NCI-H2029 treated with DMSO at 0.1 percent for 48 hours (cell line): Measurements from ENCODE around the gene TMEM131L.
A peak's percentile ranks its signal among the peaks of the same experiment; 100 is the strongest.
"Not testable (repeated sequence)": the region's sequence is repeated elsewhere in the genome, so short reads cannot be mapped to it uniquely, and the experiment has no call there.

Experiments
- DNase-seq: peaks from one replicate; lab custom pipeline; 2025; lab: John Stamatoyannopoulos, UW

Gene TMEM131L, protein sequence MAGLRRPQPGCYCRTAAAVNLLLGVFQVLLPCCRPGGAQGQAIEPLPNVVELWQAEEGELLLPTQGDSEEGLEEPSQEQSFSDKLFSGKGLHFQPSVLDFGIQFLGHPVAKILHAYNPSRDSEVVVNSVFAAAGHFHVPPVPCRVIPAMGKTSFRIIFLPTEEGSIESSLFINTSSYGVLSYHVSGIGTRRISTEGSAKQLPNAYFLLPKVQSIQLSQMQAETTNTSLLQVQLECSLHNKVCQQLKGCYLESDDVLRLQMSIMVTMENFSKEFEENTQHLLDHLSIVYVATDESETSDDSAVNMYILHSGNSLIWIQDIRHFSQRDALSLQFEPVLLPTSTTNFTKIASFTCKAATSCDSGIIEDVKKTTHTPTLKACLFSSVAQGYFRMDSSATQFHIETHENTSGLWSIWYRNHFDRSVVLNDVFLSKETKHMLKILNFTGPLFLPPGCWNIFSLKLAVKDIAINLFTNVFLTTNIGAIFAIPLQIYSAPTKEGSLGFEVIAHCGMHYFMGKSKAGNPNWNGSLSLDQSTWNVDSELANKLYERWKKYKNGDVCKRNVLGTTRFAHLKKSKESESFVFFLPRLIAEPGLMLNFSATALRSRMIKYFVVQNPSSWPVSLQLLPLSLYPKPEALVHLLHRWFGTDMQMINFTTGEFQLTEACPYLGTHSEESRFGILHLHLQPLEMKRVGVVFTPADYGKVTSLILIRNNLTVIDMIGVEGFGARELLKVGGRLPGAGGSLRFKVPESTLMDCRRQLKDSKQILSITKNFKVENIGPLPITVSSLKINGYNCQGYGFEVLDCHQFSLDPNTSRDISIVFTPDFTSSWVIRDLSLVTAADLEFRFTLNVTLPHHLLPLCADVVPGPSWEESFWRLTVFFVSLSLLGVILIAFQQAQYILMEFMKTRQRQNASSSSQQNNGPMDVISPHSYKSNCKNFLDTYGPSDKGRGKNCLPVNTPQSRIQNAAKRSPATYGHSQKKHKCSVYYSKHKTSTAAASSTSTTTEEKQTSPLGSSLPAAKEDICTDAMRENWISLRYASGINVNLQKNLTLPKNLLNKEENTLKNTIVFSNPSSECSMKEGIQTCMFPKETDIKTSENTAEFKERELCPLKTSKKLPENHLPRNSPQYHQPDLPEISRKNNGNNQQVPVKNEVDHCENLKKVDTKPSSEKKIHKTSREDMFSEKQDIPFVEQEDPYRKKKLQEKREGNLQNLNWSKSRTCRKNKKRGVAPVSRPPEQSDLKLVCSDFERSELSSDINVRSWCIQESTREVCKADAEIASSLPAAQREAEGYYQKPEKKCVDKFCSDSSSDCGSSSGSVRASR (N-terminal part only)

GRCh38 chr4:153466081-153466948, at the start of gene TMEM131L:
Gene TMEM131L, plus strand, starts transcription at chr4:153466360. Its CDS starts 38 bp downstream, at chr4:153466398.
- DNase-seq = peak; percentile 19

GRCh38 chr4:153416456-153416855, 49.7 kb upstream of the TMEM131L start:
- not testable (repeated sequence) for DNase-seq

DNA sequence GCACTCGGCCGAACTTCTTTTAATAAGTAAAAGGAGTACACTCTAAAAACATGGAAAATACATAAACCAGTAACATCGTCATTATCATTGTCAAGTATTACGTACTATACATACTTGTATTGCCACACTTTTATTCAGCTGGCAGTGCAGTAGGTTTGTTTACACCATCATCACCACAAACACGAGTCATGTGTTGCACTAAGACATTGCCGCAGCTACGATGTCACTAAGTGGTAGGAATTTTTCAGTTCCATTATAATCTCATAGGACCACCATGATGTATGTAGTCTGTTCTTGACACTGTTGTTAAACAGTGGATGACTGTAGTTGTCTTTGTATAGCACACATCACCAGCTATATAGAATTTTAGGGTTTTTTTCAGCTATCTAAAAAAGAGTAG, 48.0 kb upstream of the TMEM131L start:
- no peak for DNase-seq

DNA sequence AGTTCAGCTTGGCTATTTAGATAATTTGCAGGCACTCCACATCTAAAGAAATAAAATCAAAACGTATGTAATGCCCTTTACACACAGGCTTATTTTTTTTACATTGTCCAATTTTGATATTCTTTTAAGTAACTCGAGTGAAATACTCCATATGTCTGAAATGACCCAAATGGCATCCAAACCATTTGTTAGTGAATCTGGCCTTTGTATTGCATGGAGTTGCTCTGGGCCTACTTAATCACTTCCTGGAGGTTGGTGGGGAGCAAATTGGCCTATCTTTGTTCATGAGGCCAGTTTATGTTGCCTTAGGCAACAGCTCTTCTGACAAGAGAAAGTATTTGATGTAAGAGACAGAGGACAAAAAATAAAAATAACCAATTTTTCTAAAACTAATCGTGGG, 47.6 kb upstream of the TMEM131L start:
- DNase-seq = no peak

GRCh38 chr4:153419029-153419428, 47.1 kb upstream of the TMEM131L start:
- DNase-seq = no peak

GRCh38 chr4:153419673-153420278, 46.4 kb upstream of the TMEM131L start:
- DNase-seq = no peak

DNA sequence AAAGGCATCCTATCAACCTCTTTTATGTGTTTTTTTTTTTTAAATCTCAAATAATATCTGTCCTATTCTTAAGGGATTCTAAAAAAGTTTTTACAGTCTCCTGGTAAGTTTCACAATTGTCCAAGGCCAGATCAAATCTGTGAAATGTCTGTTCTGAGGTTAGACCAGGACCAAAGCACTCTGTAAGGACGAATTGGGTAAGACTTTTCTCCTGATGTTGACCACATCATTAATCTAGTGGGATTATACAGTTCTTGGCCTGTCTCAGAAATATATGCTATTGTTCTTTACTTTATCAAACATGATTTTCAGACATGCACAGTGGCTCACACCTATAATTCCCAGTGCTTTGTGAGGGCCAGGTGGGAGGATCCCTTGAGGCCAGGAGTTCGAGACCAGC, 45.8 kb upstream of the TMEM131L start:
- DNase-seq = no peak

DNA sequence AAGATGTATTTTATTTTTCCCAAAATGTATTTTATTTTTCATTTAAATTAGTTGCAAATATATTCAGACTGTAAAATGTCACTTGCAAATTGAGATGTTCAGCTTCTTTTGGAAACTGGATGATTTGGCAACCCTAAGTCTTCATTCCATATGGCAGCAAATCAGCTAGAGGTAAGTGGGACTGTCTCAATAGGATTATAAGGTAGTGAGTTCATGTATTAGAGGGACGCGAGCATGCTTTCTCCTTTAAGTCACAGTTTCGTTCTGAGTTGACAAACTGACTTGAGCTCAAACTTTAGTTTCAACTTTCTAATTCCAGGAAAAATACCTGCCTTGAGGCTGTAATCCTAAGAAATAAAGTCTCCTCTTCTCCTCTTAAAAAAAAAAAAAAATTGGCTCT, 44.2 kb upstream of the TMEM131L start:
- DNase-seq = no peak

GRCh38 chr4:153426207-153426885, 39.8 kb upstream of the TMEM131L start:
- no peak for DNase-seq

- no peak for DNase-seq
These were observed 38.6 kb upstream of the TMEM131L start for GRCh38 chr4:153427363-153428071.

DNA sequence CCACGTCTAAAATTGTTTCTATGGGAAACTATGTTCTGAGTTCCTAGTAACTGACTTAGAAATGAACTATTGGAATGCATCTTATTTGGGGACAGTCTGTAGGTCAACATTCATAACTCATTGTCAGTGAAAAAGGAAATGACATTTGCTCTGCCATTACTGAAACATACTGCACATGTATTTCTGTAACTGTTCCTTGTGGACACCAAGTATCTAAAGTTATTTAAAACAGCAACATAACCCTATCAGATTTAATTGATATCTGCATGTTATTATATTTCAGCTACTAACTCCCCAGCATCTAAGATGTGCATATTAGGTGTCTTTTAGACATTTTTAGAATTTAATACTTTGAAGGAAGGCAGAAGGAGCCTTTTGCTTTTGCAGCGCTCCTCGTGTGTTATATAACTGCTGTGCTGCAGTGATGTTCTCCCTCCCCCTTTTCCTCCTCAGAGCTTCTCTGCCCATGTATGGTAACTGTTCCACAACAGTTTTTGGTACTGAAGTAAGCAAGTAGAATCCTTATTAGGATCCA, 37.2 kb upstream of the TMEM131L start:
- no peak for DNase-seq

DNA sequence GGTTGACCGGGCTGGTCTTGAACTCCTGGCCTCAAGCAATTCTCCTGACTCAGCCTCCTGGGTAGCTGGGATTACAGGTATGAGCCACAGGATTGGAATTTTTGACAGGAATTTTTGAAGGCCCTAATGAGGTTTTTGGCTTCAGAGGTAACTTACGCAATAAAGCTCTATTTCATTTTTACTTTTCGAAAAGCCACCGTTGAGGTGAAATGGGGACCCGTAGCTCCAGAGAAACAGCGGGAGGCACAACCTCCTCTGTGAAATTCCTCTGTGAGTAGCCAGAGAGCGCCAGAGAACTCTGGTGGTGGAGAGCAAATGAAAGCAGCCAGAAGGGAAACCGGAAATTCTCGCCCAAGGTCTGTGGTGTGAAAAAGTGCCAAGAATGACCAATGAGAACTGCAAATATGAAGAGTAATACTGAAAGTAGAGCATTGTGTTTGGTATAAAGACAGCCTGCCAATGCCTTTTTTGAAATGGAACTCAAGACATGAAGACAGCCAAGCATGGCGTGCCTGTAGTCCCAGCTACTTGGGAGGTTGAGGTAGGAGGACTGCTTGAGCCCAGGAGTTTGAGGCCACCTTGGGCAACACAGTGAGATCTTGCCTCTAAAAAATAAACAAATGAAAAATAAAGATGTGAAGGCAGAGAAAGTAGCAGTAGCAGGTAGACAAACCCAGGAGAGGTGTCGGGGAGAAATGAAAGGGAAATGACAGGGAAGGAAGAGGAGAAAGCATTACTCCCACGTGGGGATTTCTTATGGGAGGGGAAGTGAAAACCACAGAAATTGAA, 33.0 kb upstream of the TMEM131L start:
- no peak for DNase-seq

DNA sequence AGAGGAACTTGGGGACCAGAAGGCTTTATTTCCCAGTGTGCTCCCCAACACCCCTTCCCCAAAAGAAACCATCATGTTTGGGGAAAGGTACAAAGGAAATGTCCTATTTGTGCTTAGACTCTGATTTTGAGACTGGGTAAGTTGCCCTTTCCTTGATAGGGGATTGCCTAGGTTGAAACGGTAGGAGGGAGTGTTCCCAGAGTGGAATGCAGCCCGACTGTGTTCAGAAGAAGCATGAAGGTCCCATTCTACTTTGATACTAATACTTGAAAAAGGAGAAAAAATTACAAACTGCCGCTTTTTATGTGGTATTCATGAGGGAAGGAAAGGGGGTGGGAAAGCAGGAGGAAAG, 32.4 kb upstream of the TMEM131L start:
- no peak for DNase-seq

- no peak for DNase-seq
These were observed 32.0 kb upstream of the TMEM131L start for GRCh38 chr4:153434190-153434589.

DNA sequence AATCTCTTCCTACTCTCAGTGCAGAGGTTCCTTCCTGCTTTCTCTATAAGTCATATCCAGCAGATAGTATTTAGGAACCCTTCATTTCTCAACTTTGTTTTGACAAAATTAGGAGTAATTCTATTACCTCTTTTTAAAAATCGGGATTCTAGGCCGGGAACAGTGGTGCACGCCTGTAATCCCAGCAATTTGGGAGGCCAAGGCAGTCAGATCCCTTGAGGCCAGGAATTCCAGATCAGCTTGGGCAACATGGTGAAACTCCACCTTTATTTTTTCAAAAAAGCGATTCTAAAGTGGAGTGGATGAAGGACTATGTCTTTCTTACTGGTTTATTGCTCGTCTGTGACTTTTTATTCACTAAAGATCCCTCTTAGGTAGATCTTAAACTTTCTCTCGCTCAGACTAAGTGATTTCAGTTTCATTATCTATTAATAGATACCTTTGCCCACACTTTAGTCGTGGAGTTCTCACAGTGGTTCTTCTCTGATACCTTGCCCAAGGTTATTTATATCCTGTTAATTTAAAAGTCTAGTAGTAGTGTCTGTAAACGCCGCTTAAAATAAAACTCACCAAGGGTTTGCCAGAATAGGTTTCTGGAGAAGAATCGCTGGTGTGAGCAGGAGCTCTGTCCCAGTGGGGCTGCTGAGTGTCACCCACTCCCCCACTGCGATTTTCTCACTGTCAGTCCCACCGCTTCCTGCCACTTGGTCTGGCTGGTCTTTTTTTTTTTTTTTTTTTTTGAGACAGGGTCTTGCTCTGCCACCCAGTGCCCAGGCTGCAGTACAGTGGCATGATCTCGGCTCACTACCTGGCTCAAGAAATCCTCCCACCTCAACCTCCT, 27.0 kb upstream of the TMEM131L start:
- no peak for DNase-seq

- DNase-seq = no peak
These were observed 26.3 kb upstream of the TMEM131L start for GRCh38 chr4:153439831-153440230.

- no peak for DNase-seq
These were observed 25.7 kb upstream of the TMEM131L start for GRCh38 chr4:153440475-153440874.
